ENCODE measurements around the gene UFSP2.

Gene UFSP2

GRCh38 chr4:185425647-185426352 is at the start of gene UFSP2:
UFSP2 (minus strand) TSS chr4:185425964; CDS start chr4:185425868, 96 bp downstream.
- peak; percentile 40 to 98 (median 86) for DNase-seq

- DNase-seq = no peak
Observed at GRCh38 chr4:185473247-185473646, 47.5 kb upstream of the UFSP2 start.

GRCh38 chr4:185472103-185472542 is 46.4 kb upstream of the UFSP2 start:
- no peak for DNase-seq

DNA sequence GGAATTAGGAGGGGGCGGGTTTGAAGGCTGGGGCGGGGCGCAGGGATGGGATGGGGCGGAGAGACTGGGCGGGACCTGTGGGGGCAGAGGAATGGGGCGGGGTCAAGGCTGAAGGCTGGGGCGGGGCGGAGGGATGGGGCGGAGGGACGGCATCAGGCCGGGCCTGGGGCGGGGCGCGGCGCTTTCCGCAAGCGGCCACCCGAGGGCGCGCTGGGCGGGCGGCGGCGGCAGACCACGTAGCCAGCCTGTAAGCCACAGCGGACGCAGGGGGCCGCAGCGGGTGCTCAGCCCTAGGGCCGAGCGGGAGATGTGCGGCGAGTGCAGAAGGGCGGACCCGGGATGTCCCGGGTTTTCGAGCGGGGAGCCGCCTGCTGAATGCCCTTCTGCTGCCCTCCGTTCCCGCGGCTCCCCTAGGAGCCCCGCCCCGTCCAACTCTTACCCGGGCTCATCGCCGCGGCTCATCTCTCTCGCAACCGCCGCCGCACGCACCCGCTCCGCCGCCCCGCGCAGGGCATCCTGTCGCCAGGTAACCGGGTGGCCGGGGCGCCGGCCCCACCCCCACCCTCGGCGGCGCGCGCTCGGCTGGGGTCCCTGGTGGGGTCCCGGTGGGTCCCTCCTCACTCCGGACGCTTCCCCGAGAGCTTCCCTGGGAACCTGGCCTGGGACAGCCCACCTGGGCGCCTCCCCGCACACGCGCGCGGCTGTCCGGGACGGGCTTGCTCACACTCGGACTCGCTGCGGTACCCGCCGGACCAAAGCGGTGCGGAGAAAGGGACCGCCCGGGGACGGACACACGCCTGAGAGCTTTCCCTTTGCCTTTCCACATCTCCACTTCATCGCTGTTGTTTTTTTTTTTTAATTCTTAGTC is 45.7 kb upstream of the UFSP2 start, which contains the start of gene CCDC110:
Gene CCDC110 (minus strand): TSS at position 499 of the 868 bp plus-strand sequence. CDS start 50 bp downstream, at position 449.
- peak; percentile 19 to 99 (median 89) for DNase-seq

DNA sequence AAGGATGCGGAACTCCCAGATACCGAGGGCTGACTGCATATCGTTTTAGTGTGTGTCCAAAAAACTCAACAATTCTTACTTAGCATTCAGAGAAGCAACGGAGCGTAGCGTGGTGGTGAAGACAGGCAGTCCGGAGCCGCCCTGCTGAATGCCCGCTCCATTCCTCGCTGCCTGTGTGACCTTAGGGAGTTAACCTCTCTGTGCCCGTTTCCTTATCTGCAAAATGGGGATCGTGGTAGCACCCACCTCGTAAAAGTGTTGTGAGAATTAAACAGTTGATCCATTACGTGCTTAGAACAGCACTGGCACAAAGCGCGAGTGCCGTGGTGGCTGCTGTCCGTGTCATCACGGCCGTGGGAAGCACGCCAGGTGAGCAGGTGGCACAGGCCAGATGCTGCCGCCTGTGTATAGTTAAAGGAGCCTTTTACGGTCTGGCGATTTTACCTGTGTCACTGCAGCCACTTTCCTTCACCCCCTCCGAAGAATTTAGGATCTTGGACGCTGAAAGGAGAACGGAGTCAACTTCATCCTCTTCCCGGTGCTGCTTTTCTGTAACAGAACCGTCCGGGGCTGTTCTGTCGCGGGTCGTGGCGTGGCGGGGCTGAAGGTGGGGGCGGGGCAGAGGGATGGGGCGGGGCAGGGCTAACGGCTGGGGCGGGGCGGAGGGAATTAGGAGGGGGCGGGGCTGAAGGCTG is 44.9 kb upstream of the UFSP2 start:
- peak in 37 of 51 donors; percentile 24 to 85 (median 49) for DNase-seq

DNA sequence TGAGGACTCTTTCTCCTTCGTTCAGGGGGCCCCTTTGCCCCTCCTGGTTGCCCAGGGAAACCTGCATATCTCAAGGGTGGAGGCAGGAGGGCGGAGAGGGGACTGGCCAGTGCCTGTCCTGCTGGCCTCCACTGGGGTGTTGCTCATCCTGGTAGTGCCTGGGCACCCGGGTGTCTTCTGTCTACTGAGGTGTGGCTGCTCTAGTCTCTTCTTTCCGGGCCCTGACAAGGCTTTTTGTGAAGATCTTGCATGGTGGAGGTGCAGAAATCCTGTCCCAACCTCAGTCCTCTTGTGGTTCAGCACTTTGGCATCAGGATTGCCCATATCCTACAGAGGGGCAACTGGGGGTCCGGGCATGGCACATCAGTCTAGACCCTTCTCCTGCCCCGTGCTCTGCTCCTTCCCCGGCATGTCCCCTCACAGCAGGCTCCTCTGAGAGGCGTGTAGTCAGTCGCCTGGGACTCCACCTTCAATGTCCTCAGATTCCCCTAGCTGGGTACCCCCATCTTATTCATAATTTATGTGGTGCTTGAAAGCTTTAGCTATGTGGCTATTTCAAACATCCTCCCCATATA is 43.9 kb upstream of the UFSP2 start:
- peak in 2 of 51 donors; percentile 3 to 33 for DNase-seq

- no peak for DNase-seq
Observed at GRCh38 chr4:185468999-185469398, 43.2 kb upstream of the UFSP2 start.

GRCh38 chr4:185467991-185468390 is 42.2 kb upstream of the UFSP2 start:
- no peak for DNase-seq

DNA sequence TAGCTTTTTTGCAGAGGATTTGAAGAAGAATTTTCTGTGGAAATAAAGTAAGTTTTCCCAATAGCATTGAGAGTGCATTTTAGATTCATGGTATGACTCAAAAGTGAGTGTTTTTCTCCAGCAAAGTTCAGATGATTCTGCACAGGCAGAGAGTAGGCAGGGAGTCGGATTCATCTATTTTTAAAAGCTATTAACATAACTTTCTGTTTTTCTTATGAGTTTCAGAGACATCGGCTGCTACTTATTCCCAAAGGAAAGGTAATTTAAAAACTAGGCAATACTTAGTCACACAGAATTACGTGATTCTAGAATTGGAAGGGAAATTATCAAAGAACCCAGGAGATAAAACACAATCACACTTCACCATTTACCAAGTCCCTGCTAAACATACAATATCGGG is 41.3 kb upstream of the UFSP2 start:
- DNase-seq = peak in 1 of 51 donors; percentile 33

- no peak for DNase-seq
Observed at GRCh38 chr4:185465707-185466106, 39.9 kb upstream of the UFSP2 start.

GRCh38 chr4:185464887-185465286 is 39.1 kb upstream of the UFSP2 start:
- DNase-seq = no peak

DNA sequence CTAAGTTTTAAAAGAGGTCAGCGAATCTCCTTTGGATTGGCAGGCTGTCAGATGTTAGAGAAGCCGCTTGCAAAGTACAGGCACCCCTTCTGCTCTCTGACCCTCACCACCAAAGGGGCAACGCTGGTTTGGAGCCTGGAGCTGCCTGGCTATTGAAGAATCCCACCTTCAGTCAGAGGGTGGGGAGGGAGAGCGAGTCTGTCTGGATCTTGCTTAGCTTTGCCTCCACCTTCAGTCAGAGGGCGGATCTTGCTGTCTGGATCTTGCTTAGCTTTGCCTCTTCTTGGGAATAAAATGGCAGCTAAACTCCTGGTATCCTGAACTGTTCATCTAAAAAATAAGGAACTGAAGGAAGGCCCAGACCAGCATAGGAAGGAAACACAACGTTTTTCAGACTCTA is 38.4 kb upstream of the UFSP2 start:
- no peak for DNase-seq

GRCh38 chr4:185463541-185463940 is 37.8 kb upstream of the UFSP2 start:
- no peak for DNase-seq

GRCh38 chr4:185461565-185461964 is 35.8 kb upstream of the UFSP2 start:
- DNase-seq = no peak

DNA sequence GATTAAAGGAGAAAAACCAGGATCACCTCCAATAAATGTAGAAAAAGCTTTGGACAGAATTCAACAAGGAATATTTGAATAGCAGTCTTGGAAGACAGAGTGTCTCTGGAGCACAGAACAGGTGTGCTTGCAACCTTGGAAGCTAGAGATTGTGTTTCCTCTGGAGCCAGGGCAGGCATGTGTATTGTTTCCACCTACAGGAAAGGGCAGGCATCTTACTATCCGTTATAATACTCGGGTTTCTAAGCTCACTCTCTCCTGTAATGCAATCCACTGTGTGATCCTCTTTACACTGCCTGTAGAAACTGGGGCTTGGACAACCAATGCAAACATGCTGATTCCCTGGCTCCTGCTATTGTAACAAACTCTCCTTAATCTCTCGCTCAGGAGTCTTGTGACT is 31.4 kb upstream of the UFSP2 start:
- no peak for DNase-seq

- DNase-seq = no peak
Observed at GRCh38 chr4:185456131-185456530, 30.4 kb upstream of the UFSP2 start.

DNA sequence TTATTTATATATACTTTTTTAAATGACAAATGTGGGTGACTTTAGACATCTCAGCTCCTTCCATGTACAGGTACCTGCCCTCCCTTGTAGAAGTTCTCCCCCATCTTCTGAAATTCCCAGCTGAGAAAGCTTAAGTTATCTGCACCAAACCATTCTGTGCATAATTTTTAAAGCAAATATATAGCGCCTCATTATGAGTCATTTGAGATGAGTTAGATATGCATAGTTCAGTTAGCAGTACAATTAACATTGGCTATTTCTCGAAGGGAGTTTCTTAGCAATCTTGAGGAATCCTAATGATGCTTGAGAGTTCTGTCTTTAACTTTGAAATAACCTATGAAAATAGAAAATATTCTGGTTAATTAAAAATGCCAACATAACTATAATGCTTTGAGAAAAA is 19.4 kb upstream of the UFSP2 start:
- DNase-seq = no peak

- no peak for DNase-seq
Observed at GRCh38 chr4:185441479-185441878, 15.7 kb upstream of the UFSP2 start.

DNA sequence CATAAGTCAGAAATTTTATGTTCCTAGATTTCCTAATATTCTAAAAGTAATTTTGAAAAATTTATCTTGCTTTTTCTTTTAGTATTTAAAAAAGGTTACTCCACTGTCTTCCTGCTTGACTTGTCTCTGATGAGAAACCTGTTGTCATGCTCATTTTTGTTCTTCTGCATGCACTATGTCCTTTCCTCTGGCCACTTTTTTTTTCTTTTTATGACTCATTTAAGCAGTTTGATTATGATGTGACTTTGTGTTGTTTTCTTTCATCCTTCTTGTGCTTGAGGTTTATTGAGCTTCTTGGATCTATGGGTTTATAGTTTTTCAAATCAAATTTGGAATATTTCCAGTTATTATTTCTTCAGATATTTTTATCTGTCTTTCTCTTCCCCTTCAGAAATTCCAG is 12.0 kb upstream of the UFSP2 start:
- DNase-seq = no peak

- DNase-seq = no peak
Observed at GRCh38 chr4:185435466-185435865, 9.7 kb upstream of the UFSP2 start.

DNA sequence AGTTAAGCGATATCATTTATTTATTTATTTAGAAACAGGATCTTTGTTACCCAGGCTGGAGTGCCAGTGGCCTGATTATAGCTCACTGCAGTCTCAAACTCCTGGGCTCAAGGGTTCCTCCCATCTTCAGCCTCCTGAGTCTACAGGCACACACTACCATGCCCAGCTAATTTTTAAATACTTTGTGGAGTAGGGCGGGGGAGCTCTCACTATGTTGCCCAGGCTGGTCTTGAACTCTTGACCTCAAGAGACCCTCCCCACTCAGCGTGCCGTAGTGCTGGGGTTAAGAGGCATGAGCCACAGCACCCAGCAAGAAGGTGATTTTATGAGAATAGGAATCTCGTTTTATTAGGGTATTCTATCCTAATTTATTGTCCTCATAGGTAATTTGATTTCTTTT is 3.9 kb upstream of the UFSP2 start:
- DNase-seq = no peak

Measured in hypothalamus (tissue), 51 donors.